NOMO-1 (cell line): ENCODE measurements around the gene HLA-A.

Experiments used
- DNase-seq, 2 experiments: peaks; one replicate each; lab custom pipeline; 2025; ENCODE audit not compliant: unreplicated experiment in 2 of 2; lab: John Stamatoyannopoulos, UW

The HLA-A gene

DNA sequence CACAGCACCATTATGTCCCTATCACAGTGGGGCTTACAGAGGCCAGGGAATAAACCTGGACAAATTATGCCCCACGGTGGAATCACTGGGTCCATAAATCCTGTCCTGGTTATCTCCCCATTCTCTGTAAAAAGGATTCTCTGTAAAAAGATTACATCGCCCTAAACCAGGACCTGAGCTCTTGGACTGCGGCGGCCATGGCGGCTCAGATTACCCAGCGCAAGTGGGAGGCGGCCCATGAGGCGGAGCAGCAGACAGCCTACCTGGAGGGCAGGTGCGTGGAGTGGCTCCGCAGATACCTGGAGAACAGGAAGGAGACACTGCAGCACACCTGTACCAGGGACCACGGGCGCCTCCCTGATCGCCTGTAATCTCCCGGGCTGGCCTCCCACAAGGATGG lies 8.4 kb upstream of the HLA-A start:
- DNase-seq = no peak

DNA sequence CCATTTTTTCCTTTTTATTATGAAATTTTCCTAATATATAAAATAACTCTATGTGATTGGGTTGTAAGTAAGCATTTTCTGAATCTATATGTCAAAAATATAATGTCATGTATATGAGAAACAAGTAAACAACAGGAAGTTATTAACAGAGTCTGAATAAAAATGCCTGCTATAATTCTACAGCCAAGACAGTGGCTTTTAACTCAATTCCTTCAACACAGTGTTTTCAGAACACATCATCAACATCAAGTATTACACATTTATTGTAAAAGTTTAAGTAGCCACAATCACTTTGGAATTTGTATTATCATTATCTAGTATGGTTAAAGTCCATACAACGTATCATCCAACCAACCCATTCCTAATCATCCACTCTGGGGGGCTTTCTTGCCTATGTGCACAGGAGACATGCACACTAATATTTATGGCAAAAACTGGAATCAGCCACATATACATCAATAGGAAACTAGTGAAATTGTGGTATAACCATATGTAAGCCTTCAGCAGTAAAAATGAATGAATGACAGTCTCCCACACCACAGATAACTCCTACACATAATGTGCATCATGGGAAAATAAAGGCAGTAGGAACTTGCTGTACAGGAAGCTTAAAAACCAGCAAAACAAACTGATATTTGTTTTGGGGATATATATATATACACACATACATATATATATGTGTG lies 6.9 kb upstream of the HLA-A start:
- no peak for DNase-seq

DNA sequence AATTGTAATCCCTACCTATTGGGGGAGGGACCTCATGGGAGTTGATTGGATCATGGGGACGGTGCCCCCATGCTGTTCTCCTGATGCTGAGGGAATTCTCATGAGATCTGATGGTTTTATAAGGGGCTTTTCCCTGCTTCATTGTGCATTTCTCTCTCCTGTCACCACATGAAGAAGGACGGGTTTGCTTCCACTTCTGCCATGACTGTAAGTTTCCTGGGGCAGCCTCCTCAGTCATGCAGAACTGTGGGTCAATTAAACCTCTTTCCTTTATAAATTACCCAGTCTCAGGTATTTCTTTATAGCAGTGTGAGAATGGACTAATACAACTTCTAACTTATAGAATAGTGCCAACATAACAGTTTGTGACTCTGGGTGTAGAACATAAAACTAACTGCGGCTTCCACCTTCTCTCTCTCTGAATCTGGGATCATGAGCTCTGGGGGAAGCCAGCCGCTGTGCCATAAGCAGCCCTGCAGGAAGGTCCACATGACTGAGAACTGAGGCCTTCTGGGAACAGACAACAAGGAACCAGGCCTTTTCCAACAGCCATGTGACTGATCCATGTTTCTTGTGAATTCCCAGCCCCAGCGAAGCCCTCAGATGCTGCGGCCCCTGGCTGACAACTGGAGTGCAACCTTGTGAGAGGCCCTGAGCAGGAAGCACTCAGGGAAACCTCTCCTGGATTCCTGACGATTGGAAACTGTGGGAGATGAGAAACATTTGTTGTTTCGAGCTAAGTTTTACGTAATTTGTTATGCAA lies 3.4 kb upstream of the HLA-A start:
- DNase-seq = no peak

DNA sequence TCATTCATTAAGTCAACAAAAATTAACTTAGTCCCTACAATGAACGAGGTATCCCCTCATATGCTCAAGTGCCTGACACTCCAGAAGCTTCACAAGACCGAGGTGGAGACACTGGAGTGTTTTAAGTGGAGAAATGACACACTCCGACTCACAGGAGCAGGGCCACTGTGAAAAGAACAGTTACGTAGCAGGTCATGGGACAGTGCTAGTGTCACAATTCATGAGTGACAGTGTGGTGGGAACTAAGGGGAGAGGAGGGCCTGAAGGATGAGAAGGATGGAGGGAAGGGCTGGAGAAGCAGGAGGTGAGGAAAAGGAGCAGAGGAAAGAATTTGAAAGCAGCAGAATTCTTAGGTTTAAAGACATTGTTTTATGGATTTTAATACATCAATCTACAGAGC lies 1.3 kb upstream of the HLA-A start:
- no peak for DNase-seq

DNA sequence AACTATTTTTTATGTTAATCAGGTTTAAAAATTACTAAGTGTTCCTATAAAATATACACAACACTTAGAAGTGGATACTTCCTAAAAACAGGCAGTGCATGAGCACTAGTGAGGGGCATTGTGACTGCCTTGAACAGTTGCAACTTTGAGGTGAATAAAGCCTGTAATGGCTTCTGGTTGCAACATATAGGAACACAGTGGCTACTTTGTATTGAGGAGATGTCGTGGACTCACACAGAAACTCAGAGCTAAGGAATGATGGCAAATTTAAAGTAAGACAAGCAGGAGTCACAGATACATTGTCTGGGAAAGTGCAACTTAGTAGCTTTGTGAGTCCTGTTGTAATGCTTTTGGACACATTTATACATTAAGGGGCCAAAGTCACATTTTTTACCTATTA lies 861 bp upstream of the HLA-A start:
- DNase-seq = no peak

DNA sequence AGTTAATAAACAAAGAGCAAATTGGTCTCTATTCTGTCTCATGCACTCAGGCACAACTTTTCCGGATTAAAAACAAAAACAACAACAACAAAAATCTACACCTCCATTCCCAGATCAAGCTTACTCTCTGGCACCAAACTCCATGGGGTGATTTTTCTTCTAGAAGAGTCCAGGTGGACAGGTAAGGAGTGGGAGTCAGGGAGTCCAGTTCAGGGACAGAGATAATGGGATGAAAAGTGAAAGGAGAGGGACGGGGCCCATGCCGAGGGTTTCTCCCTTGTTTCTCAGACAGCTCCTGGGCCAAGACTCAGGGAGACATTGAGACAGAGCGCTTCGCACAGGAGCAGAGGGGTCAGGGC lies 437 bp upstream of the HLA-A start:
- no peak for DNase-seq

DNA sequence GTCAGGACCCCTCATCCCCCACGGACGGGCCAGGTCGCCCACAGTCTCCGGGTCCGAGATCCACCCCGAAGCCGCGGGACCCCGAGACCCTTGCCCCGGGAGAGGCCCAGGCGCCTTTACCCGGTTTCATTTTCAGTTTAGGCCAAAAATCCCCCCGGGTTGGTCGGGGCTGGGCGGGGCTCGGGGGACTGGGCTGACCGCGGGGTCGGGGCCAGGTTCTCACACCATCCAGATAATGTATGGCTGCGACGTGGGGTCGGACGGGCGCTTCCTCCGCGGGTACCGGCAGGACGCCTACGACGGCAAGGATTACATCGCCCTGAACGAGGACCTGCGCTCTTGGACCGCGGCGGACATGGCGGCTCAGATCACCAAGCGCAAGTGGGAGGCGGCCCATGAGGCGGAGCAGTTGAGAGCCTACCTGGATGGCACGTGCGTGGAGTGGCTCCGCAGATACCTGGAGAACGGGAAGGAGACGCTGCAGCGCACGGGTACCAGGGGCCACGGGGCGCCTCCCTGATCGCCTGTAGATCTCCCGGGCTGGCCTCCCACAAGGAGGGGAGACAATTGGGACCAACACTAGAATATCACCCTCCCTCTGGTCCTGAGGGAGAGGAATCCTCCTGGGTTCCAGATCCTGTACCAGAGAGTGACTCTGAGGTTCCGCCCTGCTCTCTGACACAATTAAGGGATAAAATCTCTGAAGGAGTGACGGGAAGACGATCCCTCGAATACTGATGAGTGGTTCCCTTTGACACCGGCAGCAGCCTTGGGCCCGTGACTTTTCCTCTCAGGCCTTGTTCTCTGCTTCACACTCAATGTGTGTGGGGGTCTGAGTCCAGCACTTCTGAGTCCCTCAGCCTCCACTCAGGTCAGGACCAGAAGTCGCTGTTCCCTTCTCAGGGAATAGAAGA lies 978 bp downstream of the HLA-A start:
- DNase-seq = no peak

DNA sequence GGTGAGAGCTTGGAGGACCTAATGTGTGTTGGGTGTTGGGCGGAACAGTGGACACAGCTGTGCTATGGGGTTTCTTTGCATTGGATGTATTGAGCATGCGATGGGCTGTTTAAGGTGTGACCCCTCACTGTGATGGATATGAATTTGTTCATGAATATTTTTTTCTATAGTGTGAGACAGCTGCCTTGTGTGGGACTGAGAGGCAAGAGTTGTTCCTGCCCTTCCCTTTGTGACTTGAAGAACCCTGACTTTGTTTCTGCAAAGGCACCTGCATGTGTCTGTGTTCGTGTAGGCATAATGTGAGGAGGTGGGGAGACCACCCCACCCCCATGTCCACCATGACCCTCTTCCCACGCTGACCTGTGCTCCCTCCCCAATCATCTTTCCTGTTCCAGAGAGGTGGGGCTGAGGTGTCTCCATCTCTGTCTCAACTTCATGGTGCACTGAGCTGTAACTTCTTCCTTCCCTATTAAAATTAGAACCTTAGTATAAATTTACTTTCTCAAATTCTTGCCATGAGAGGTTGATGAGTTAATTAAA lies 3.0 kb downstream of the HLA-A start:
- DNase-seq = no peak

DNA sequence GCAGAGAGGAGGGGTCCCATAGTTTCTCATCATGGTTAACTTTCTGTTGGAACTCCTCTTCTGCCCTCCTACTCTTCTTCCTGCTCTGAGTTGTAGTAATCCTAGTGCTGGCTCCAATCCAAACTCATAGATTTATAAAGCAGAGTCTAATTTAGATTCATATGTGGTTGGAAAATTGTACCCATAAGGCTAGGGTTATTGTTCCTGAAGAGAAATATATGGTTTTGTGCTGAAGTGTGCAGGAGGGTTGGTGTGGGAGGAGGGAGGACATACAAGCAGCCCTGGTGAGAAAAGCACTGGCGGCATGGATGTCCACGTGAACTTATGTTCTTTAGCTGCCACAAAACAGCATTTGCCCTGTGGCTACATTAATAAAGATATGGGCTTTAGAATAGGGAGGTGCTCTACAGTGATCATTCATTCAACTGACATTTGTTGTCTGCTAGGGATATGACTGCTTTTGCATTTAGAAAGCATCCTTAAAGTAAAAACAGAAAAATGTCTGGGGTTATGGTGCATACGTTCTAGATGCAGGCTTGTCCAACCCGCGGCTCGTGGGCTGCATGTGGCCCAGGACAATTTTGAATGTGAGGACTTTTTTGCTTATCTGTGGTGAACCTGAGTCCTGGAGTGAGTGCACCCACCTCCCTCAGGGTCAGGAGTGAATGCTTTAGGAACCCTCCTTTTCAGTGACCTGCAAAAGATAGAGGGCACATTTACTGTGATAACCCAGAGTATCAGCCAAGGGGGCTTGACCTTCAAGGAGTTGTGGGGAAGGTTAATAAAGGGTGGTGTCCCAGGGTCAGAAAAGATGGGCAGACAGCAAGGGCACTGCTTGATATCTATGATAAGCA lies 4.1 kb downstream of the HLA-A start:
- DNase-seq = no peak

DNA sequence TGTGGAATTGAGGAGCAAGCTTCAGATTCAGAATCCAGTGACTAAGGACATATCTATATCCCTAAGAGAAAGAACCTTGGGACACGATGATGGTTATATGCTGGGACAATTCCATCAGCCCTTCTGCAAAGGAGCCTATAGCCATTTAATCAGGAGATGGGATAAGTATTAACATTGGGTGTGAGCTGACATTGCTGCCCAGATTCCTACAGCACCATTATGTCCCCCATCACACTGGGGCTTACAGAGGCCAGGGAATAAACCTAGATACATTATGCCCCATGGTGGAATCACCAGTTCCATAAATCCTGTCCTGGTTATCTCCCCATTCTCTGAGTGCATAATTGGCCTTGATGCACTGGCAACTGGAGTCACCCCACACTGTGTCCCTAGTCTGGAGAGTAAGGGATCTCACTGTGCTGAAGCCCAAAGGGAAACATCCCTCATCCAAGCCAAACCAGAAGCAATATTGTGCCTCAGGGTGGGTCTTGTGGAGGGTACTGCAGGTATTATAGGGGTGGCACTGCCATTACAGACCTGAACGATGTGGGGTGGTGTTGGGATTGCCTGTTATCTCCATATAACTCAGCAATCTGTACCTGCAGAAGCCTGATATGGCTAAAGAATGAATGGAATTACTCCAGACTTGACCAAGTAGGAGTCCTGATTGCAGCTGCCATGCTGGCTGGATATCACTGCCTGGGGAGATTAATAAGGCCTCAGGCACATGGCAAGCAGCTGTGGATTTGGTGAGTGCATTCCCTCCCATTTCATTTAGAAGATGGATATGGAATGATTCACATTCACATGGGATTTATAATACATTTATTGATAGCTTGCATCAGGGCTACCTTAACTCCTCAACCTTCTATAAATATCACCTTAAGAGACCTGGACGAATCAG lies 5.0 kb downstream of the HLA-A start:
- no peak for DNase-seq

DNA sequence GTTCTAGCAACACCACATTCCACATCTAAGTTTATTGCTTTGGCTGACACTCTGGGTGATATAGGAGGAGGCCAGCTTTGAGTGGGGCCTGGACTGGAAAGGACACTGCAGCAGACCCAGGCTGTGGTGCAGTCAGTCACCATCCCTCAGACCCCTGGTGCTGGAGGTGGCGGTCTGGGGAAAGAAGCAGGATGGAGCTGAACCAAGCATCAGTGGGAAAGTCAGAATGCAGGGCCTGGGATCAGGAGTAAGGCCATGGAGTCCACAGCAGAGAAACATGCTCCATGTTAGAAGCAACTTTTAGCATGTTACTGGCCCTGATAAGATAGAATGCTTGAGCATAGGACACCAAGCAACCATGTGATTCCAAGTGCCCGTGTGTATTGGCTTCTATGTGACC lies 5.9 kb downstream of the HLA-A start:
- no peak for DNase-seq

DNA sequence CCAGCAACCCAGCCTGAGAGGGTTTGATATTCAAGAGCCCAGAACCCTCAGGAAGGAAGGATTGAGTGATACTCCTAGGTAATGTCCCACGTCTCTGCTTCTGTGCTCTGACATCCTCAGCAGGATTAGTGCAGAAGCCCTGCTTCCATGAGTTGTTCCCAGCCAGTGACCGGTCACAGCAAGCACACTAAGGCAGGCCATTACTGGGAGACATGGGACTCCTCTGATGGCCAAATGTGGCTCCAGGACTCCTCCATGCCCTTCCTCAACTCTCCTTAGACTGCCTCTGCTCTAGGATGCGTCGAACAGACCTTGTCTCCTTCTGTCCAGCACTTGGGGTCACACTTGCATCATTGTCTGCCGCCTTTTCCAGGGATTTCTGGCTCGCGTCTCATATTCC lies 7.6 kb downstream of the HLA-A start:
- DNase-seq = no peak

DNA sequence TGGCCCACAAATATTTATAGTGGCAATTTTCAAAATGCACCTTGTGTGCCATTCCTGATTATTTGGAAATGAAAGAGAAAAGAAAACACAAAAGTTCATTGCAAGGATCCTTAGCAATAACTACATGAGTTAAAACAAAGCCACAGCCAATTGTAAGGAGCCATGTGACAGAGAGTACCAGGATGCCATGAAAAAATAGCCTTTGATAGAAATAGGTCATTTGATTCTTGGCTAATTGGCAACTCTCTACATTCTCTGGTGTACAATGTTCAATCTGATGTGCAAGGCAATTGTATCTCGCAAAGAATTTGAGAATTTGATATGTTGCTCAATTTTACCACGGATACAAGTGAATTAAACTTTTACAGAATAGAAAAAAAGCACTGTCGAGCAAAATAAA lies 9.6 kb downstream of the HLA-A start:
- DNase-seq = no peak

DNA sequence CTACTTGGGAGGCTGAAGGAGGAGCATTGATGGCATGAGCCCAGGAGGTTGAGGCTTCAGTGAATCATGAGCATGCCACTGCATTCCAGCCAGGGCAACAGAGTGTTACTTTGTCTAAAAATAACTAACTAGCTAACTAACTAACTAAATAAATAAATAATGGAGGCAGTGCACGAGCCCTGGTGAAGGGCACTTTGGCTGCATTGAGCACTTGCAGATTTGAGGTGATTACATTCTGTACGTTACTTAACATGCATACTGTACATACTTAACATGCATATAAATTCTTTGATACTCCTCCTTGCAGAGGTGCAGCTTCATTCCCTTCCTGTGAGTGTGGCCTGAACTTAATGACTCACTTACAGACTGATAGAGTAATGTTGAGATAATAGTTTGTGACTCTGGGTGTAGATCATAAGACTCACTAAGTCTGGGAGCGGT lies 10.7 kb downstream of the HLA-A start:
- no peak for DNase-seq

DNA sequence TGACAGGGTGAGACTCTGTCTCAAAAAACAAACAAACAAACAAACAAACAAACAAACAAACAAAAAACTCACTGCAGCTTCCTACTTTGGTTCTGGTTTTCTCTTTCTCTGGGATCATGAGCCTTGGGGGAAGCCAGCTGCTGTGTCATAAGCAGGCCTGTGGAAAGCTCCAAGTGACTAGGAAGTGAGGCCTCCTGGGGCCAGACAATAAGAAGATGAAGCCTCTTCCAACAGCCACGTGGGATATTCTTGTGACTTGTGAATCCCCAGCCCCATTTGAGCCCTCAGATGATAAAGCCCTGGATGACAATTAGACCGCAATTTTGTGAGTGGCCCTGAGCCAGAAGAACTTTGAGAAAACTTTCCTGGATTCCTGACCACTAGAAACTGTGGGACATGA lies 11.4 kb downstream of the HLA-A start:
- DNase-seq = no peak

DNA sequence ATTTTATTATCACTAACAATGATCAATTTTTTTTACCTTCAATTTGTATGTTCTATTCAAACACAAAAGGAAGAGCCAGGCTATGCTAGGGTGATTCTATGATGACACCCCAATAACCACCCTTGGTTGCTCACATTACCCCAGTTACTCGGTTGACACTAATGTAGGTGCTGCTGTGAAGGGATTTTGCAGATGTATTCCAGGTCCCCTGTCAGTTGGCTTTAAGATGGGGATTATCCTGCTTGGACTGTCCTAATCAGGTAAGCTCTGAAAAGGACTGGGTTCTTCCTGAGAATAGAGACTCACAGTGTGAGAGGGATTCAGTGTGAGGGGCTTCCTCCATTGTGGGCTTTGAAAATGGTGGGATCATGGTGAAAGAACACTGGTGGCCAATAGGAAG lies 11.9 kb downstream of the HLA-A start:
- no peak for DNase-seq

DNA sequence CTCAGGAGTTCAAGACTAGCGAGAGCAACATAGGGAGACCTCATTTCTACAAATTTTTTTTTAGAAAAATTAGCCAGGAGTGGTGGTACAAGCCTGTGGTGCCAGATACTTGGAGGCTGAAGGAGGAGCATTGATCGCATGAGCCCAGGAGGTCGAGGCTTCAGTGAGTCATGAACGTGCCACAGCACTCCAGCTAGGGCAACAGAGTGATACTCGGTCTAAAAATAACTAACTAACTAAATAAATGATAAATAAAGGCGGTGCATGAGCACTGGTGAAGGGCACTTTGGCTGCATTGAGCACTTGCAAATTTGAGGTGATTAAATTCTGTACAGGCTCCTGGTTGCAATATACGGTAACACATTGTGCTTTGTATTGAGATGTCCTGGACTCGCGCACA lies 13.5 kb downstream of the HLA-A start:
- DNase-seq = no peak

DNA sequence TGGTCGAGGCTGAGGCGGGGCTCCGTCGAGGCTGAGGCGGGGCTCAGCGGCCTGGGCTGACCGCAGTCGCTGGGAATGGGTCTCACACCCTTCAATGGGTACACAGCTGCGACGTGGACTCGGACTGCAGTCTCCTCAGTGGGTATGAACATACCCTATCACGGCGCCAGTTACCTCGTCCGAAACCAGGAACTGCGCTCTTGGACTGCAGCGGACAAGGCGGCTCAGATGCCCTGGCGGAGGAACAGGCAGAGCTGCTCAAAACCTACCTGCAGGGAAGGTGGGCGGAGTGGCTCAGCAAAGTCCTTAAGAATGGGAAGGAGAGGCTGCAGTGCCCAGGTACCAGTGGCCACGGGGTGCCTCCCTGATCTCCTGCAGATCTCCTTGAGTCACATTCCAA lies 14.2 kb downstream of the HLA-A start:
- no peak for DNase-seq

DNA sequence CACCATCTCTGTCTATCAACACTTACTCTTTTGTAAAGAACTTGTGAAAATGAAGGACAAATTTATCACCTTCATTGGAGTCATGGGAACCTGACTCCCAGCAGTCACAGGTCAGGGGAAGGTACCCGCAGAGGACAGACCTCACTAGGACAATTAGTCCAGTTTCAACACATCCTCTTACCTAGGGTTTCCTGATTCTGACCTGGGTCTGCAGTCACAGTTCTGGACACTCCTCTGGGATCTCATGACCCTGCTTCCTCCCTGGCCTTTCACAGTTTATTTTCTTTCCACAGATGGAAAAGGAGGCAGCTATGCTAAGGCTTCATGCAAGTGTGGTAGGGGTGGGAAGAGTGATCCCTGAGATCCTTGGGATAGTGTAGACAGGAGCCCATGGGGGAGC lies 15.7 kb downstream of the HLA-A start:
- DNase-seq = no peak
